PFSK-1 (cell line): ENCODE results near the gene SP3.

Experiments used
- SIN3A ChIP-seq: IDR thresholded peaks from 2 replicates; pipeline ENCODE4 v1.6.1; 2012; ENCODE audit warnings: mild to moderate bottlenecking, low read length, moderate library complexity, borderline replicate concordance; ENCODE audit not compliant: insufficient read depth
- TAF1 ChIP-seq: IDR thresholded peaks from 2 replicates; pipeline ENCODE4 v1.6.1; 2012; ENCODE audit warnings: low read length, control low read depth, borderline replicate concordance; ENCODE audit not compliant: insufficient read depth
- TF ChIP-seq, protein P1 (sequence below), 2 experiments: IDR thresholded peaks; 2 replicates each; pipeline versions ENCODE4 v1.6.1 to v1.8.0; 2011 to 2012; ENCODE audit warnings: low read depth in 2 of 2, low read length in 2 of 2, control low read depth in 1 of 2, inconsistent platforms in 1 of 2, mild to moderate bottlenecking in 1 of 2, moderate library complexity in 1 of 2; ENCODE audit not compliant: insufficient read depth in 1 of 2

DNA sequence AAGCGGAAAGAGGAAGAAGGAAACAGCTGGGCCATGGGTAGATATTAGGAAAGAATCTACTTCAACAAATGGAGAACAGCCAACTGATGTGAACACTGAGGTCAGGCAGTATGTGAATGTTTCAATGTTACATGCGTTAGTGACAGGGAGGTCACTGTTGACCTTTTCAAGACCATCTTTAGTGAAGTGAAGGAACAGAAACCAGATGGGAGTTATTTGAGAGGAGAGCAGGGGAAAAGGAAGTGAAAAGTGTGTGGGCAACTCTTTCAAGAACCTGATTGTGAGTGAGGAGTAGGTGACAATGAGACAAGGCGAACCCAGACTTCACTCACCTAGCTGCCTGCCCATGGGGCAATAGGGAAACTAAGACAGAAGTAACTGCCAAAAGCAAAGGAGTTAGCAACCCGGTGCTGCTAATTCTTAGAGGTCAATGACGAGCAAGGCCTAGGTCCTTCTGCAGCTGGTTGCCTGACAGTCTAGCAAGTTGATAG, 67.0 kb downstream of the SP3 start:
- TF ChIP-seq, protein P1, sequence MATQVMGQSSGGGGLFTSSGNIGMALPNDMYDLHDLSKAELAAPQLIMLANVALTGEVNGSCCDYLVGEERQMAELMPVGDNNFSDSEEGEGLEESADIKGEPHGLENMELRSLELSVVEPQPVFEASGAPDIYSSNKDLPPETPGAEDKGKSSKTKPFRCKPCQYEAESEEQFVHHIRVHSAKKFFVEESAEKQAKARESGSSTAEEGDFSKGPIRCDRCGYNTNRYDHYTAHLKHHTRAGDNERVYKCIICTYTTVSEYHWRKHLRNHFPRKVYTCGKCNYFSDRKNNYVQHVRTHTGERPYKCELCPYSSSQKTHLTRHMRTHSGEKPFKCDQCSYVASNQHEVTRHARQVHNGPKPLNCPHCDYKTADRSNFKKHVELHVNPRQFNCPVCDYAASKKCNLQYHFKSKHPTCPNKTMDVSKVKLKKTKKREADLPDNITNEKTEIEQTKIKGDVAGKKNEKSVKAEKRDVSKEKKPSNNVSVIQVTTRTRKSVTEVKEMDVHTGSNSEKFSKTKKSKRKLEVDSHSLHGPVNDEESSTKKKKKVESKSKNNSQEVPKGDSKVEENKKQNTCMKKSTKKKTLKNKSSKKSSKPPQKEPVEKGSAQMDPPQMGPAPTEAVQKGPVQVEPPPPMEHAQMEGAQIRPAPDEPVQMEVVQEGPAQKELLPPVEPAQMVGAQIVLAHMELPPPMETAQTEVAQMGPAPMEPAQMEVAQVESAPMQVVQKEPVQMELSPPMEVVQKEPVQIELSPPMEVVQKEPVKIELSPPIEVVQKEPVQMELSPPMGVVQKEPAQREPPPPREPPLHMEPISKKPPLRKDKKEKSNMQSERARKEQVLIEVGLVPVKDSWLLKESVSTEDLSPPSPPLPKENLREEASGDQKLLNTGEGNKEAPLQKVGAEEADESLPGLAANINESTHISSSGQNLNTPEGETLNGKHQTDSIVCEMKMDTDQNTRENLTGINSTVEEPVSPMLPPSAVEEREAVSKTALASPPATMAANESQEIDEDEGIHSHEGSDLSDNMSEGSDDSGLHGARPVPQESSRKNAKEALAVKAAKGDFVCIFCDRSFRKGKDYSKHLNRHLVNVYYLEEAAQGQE (IDR thresholded peaks at IDR 0.05; ENCODE audit: insufficient read depth in 1 of 2, low read depth in 2 of 2, low read length in 2 of 2): no peak
- TF ChIP-seq SIN3A (no peak), TAF1 (no peak)
